Measurements from ENCODE around the gene RBMY1B.
"Not testable (repeated sequence)": the region's sequence is repeated elsewhere in the genome, so short reads cannot be mapped to it uniquely, and the experiment has no call there.

- not testable (repeated sequence) for TF ChIP-seq CTCF, POLR2A (IDR thresholded peaks at IDR 0.05)
Observed at GRCh38 chrY:21462915-21463314, 48.2 kb upstream of the RBMY1B start.

All from esophagus squamous epithelium (tissue), 4 donors.